ENCODE measurements around the gene POLE3. TPM values are rescaled to one million over a fixed set of nuclear protein-coding genes. Genes with fewer than 3 reads are reported as not detected.

The POLE3 gene
- total and polyA plus RNA-seq, 3 donors from 2014 or later, result 76.8 to 93.3 (median 87.3) TPM

GRCh38 chr9:113398796-113399195, 11.7 kb downstream of the POLE3 start:
- TF ChIP-seq POLR2A (IDR thresholded peaks at IDR 0.05) (no peak), CTCF (IDR thresholded peaks at IDR 0.05) (no peak)
- intact Hi-C loops (cut with DNase I; ENCODE audit: low total_unique reads), result no loop called here
- Histone ChIP-seq H3K4me3 (no peak overlapping the region), H3K9me3 (no peaks in the 10 kb centered on the region), H3K27me3 (no peaks in the 10 kb centered on the region), H3K27ac (no peak overlapping the region), H3K36me3 (ENCODE audit: low read depth, missing control alignments) (no peaks in the 10 kb centered on the region), H3K4me1 (peaks cover 16% of the 10 kb centered on the region)
- WGBS, 2 donors, result 84 to 92% methylated on average over 5 of the region's 5 CpGs
- DNase-seq, result no peak

GRCh38 chr9:113397203-113397631, 13.3 kb downstream of the POLE3 start:
- intact Hi-C loops (cut with DNase I; ENCODE audit: low total_unique reads), result no loop called here
- H3K36me3 ChIP-seq (ENCODE audit: low read depth, missing control alignments), result no peaks in the 10 kb centered on the region
- DNase-seq, result no peak
- H3K9me3 ChIP-seq, result no peaks in the 10 kb centered on the region
- peaks cover 16% of the 10 kb centered on the region for H3K4me1 ChIP-seq
- H3K4me3 ChIP-seq, result no peak overlapping the region
- H3K27ac ChIP-seq, result no peak overlapping the region
- 60 to 66% methylated on average over 3 of the region's 3 CpGs for WGBS, 2 donors
- no peaks in the 10 kb centered on the region for H3K27me3 ChIP-seq
- no peak for TF ChIP-seq CTCF (IDR thresholded peaks at IDR 0.05)
- TF ChIP-seq POLR2A (IDR thresholded peaks at IDR 0.05), result no peak

DNA sequence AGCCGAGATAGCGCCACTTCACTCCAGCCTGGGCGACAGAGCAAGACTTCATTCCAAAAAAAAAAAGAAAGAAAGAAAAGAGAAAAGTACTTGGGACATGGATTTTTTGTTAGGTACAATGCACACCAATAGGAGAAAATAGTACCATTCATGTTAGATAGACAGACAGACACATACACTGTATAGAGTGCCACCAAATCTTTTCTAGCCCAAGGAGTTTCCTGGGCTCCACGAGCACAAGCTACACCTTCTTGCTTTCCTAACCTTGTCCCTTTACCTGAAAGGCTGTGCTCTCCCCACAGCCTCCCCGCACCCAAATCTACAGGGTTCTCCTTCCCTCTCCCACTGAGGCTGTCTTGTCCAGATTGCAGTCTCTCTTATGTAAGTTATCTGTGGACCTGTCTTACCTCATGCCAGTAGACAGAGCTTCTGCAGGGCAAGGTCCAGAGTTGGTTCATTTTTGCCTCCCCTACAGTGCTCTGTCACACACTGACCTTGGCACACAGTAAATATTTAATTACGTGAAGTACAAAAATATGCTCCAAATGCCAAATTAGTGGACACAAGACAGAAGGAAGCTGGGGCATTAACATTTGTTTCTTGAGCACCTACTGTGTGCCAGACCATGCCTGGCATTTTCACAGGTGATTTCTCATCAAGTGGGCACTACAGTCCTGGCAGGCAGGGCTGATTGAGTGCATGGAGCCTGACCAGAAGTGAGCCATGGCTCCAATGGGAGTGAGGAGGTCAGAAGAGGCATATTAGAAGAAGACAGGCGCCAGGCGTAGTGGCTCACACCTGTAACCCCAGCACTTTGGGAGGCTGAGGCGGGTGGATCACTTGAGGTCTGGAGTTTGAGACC, 15.2 kb downstream of the POLE3 start:
- Histone ChIP-seq H3K27me3 (no peaks in the 10 kb centered on the region), H3K36me3 (ENCODE audit: low read depth, missing control alignments) (no peaks in the 10 kb centered on the region), H3K4me3 (no peak overlapping the region), H3K4me1 (peaks cover 11% of the 10 kb centered on the region), H3K27ac (no peak overlapping the region), H3K9me3 (no peaks in the 10 kb centered on the region)
- DNase-seq, result no peak
- TF ChIP-seq CTCF (IDR thresholded peaks at IDR 0.05) (no peak), POLR2A (IDR thresholded peaks at IDR 0.05) (no peak)
- intact Hi-C loops (cut with DNase I; ENCODE audit: low total_unique reads), result no loop called here
- WGBS, 2 donors, result 90 to 94% methylated on average over 9 of the region's 9 CpGs

- H3K4me3 ChIP-seq, result no peak overlapping the region
- no peak for TF ChIP-seq CTCF (IDR thresholded peaks at IDR 0.05)
- no peak for TF ChIP-seq POLR2A (IDR thresholded peaks at IDR 0.05)
- H3K36me3 ChIP-seq (ENCODE audit: low read depth, missing control alignments), result no peaks in the 10 kb centered on the region
- H3K4me1 ChIP-seq, result no peaks in the 10 kb centered on the region
- no peak overlapping the region for H3K27ac ChIP-seq
- no peak for DNase-seq
- intact Hi-C loops (cut with DNase I; ENCODE audit: low total_unique reads), result no loop called here
- 91 to 94% methylated on average over 7 of the region's 7 CpGs for WGBS, 2 donors
- H3K27me3 ChIP-seq, result no peaks in the 10 kb centered on the region
- H3K9me3 ChIP-seq, result no peaks in the 10 kb centered on the region
Measured at GRCh38 chr9:113393281-113393680, 17.2 kb downstream of the POLE3 start.

GRCh38 chr9:113391917-113392316, 18.6 kb downstream of the POLE3 start:
- no peak for DNase-seq
- Histone ChIP-seq H3K9me3 (no peaks in the 10 kb centered on the region), H3K4me1 (no peaks in the 10 kb centered on the region), H3K36me3 (ENCODE audit: low read depth, missing control alignments) (no peaks in the 10 kb centered on the region), H3K27me3 (no peaks in the 10 kb centered on the region), H3K4me3 (no peak overlapping the region), H3K27ac (no peak overlapping the region)
- intact Hi-C loops (cut with DNase I; ENCODE audit: low total_unique reads), result no loop called here
- 87 to 92% methylated on average over 7 of the region's 7 CpGs for WGBS, 2 donors
- TF ChIP-seq POLR2A (IDR thresholded peaks at IDR 0.05) (no peak), CTCF (IDR thresholded peaks at IDR 0.05) (no peak)

All from testis (tissue), 3 donors.